Esophagus squamous epithelium (tissue), 4 donors: ENCODE data around the gene PIGZ.

Source experiments
- CTCF ChIP-seq, 6 experiments: fragments of 450-650 bp in 4 of 6; fragments of 200-600 bp in 2 of 6; sonication (generic) in 2 of 6; IDR thresholded peaks; one replicate each; pipeline ENCODE4 v1.5.1; 2016 to 2019; ENCODE audit warnings: antibody characterized with exemption in 6 of 6, mild to moderate bottlenecking in 4 of 6, moderate library complexity in 4 of 6
- POLR2A ChIP-seq, 4 donors: fragments of 450-650 bp; IDR thresholded peaks; one replicate each; pipeline ENCODE4 v1.6.1; 2017; ENCODE audit warnings: antibody characterized with exemption in 4 of 4, mild to moderate bottlenecking in 4 of 4, moderate library complexity in 3 of 4

- no peak for TF ChIP-seq CTCF (IDR thresholded peaks at IDR 0.05)
- TF ChIP-seq POLR2A (IDR thresholded peaks at IDR 0.05): no peak
Measured at GRCh38 chr3:196987022-196987421, 18.4 kb upstream of the PIGZ start.
